Stimulated activated CD8-positive, alpha-beta memory T cell treated with anti-CD3 and anti-CD28 coated beads, Interleukin-15, amount 100 ng/mL, for 48 hours (primary cell): ENCODE measurements around the gene LRRC37B.
"Not testable (repeated sequence)": the region's sequence is repeated elsewhere in the genome, so short reads cannot be mapped to it uniquely, and the experiment has no call there.

Experiments
- DNase-seq, 2 donors: peaks; one replicate each; pipeline ENCODE4 v3.0.0-alpha.2; 2020; ENCODE audit warnings: low read depth in 2 of 2

LRRC37B gene

DNA sequence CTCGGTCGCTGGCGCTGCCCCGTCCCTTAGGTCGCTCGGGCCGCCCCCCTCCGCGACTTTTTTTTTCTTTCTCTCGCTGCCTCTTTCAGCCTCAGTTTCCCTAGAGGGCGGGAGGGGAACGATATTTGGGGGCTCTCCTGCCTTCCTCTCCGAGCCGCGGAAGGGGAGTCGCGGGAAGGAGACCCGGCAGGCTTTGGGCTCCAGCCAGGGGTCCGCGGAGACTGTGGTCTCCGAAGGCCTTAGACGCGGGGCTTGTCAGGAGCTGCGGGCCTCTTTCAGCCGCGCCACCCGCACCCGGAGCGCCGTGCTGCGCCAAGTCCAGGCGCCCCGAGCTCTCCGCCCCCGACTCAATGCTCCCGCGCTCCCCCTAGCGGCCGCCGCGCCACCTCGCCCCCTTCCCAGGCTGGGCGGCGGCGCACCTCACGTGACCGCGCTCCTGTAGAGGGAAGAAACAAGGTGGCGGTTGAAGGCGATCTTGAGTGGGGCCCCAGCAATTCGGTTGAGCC lies at the start of gene LRRC37B:
Gene LRRC37B (plus strand): TSS at position 427 of the 506 bp plus-strand sequence. CDS start 14,010 bp downstream, outside the sequence.
- DNase-seq: peak; percentile 81 to 83

DNA sequence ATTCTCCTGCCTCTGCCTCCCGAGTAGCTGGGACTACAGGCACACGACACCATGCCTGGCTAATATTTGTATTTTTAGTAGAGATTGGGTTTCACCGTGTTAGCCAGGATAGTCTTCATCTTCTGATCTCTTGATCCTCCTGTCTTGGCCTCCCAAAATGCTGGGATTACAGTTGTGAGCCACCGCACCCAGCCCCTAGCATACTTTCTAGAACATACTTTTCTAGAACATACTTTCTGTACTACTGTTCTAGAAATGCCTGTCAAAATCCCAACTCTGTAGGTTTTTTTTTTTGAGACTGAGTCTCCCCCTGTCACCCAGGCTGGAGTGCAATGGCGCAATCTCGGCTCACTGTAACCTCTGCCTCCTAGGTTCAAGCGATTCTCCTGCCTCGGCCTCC lies 43.1 kb upstream of the LRRC37B start:
- DNase-seq: not testable (repeated sequence)

DNA sequence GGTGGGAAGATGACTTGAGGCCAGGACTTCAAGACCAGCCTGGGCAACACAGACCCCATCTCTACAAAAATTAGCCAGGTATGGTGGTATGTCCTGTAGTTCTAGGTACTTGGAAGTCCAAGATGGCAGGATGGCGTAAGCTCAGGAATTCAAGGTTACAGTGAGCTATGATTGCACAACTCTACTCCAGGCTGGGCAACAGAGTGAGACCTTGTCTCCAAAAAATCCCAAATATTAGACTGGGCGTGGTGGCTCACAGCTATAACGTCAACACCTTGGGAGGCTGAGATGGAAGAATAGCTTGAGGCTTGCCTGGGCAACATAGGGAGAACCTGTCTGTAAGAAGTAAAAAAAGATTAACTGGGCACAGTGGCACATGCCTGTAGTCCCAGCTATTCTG lies 39.5 kb upstream of the LRRC37B start:
- DNase-seq: no peak

DNA sequence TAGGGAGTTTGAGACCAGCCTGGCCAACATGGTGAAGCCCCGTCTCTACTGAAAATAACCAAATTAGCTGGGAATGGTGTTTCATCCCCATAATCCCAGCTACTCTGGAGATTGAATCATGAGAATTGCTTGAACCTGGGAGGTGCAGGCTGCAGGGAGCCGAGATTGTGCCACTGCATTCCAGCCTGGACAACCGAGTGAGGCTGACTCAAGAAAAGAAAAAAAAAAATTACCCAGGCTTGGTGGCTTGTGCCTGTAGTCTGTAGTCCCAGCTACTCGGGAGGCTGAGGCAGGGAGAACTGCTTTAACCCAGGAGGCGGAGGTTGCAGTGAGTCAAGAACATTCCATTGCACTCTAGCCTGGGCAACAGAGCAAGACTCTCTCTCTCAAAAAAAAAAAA lies 36.8 kb upstream of the LRRC37B start:
- DNase-seq: not testable (repeated sequence)

DNA sequence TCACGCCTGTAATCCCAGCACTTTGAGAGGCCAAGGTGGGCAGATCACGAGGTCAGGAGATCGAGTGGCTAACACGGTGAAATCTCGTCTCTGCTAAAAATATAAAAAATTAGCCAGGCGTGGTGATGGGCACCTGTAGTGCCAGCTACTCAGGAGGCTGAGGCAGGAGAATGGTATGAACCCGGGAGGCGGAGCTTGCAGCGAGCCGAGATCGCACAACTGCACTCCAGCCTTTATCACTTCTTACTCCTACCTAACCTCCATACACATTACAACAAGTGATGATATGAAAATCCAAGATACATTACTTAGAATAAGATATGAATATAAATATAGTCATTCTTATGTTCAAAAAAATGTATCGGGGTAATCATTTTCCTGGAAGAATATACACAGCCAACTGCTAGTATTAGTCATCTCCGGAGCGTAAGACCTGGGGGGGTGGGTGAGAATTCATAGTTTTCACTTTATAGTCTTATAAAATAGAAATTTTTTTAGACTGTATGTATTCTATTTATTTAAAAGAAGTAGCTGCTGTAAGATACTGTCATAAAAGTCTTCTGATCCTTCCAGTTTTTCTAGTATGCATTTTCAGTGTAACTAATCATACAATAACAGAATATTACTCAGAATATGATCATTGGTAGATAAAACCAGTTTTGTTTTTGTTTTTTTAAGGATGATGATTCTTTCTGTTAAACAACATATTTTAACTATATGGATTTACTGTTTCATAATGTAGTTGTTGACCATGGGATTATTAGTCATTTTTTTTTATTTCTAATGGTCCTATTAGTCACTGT lies 32.7 kb upstream of the LRRC37B start:
- DNase-seq: not testable (repeated sequence)

DNA sequence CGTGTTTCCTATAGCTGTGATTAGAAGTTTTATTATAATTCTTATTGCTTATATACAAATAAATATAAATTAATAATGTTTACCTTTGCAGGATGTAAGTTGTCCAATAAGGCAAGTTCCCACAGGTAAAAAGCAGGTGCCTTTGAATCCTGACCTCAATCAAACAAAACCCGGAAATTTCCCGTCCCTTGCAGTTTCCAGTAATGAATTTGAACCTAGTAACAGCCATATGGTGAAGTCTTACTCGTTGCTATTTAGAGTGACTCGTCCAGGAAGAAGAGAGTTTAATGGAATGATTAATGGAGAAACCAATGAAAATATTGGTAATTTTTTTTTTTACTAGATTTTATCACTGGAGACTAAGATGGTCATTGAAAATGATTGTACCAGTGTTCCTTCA lies 31.8 kb upstream of the LRRC37B start:
- not testable (repeated sequence) for DNase-seq

DNA sequence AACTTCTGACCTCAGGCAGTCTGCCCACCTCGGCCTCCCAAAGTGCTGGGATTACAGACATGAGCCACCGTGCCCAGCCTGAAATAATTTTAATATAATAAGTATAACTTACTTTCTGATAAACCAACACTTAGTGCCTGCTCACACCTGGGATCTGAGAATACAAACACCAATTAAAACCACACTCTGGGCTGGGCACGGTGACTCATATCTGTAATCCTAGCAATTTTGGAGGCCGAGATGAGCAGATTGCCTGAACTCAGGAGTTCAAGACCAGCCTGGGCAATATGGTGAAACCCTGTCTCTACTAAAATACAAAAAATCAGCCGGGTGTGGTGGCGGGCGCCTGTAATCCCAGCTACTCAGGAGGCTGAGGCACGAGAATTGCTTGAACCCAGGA lies 15.4 kb upstream of the LRRC37B start:
- not testable (repeated sequence) for DNase-seq

DNA sequence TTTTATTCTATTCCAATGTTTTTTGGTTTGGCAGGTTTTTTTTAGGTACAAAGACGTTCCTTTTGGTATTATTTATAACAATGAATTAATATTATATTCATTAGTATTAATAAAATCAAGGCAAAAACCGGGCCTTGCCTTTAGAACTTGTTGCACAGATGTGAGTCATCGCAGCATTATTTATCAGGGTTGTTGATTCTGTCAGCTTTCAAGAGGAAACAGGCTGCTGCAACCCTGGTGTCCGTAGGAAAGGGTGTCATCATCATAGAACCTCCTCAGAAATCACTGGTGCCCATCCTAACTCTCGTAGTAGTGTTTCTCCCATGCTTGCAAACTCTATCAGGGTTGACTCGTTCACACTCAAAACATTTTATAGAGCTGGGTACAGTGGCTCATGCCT lies 10.2 kb upstream of the LRRC37B start:
- DNase-seq: no peak

DNA sequence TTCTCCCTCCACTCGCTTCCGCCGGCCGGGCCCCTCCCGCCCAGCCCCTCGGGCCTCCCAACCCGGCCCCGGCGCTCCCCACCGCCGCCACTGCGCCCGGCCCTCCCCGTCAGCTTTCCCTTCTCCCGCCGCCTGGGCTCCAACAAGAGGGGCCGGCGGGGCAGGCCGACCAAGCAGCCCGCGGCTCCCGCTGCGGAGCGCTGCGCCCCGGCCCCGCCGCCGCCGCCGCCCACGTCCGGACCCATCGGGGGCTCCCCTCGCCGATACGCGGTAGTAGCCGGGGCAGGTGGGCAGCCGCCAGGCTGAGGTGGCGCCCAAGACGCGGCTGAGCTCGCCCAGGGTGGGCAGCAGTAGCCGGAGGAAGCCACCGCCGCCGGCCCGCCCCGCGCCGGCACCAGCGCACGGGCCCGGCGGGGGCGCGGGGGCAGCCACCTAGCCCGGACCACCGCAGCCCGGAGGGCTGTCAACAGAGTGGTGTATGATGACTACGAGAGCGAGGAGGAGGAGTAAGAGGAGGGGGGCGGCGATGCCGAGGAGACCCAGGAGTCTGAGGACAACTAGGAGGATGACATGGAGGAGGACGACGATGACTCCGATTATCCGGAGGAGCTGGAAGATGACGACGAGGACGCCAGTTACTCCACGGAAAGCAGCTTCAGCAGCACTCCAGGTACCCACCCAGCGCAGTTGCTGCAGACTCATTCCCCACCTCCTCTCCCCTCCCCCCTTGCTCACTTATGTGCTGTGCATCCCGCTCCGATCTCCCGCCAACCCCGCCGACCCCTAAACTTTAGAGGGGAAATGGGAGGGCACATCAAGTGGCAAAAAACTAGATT lies 498 bp downstream of the LRRC37B start:
- peak; percentile 14 to 27 for DNase-seq

DNA sequence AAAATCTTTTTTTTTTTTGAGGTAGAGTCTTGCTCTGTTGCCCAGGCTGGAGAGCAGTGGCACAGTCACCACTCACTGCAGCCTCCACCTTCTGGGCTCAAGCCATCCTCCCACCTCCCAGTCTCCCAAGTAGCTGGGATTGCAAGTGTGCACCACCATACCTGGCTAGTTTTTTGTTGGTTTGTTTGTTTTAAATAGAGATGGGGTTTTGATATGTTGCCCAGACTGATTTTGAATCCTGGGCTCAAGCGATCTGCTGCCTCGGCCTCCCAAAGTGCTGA lies 2.0 kb downstream of the LRRC37B start:
- no peak for DNase-seq

DNA sequence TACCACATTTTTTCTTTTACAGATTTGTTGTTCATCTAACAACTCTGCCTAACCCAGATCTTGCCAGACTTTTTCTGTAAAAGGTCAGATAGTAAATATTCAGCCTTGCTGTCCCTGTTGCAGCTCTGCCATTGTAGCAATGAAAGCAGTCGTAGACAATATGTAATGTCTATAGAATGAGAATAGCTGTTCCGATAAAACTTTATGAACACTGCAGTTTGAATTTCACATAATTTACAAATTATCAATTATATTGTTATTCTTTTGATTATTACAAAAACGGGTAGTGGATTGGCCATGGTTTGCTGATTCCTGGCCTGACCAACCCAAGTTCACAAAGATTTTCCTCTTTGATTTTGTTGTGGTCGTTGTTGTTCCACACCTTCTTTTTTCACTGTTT lies 2.9 kb downstream of the LRRC37B start:
- no peak for DNase-seq

DNA sequence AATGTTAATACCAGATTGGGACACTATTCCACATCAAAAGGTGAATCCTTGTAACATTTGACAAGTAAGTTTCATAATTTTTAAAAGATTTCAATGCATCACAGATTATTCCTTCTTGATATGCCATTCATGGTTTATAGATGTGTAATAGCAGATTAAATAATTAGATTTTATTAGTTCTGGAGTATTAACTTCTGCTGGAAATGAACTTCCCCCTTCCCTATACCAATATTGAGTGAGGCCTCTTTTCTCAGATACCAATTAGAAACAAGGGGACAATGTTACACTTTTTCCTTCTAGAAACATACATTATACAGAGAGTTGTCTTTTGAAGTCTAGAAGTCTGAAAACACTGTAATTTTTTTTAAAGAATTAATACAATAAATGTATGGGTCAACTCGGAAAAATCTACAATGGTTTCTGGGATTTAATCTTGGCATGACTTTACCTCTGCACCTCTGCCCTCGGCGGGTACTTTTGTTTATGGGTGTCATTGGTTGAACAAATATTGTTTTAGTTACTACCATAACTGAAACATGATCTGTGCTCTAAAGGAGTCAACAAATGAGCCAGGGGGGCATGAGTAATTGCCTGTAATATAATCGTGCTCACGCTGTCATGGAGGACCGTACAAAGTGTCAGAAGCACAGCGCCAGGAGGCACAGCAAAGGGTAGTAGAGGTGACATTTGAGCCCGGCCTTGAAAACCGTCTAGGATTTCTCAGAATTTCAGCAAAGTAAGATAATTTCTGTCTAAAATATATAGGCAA lies 8.2 kb downstream of the LRRC37B start:
- no peak for DNase-seq

DNA sequence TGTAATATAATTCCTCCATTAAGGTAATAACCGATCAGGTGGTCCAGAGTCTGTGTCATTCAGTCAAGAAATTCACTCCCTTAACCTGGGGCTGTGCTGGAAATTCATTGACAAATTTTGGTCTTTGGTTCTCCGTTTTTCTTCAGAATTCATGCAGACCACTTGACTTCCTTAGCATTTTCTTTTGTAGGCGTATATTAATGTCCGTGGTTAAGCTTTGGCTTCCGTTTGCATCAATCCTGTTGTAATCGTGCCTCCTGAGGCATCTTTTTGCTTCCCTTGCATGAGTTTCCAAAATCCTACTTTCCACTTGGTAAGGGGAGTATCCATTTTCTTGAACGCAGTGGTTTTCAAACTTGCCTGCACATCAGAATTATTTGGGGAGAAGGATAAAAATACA lies 9.0 kb downstream of the LRRC37B start:
- DNase-seq: no peak

DNA sequence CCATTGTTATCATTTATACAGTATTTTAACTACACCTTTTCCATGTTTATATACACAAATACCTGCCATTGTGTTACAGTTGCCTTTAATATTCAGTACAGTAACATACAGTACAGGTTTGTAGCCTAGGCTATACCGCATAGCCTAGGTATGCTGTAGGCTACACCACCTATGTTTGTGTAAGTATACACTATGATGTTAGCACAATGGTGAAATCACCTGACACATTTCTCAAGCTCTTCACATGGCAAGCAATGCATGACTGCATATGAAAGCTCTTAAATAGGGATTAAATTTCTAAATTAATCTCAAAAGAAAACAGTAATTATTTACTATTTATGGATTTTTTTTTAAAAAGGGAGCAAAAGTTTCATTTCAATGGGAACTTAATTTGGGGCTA lies 12.0 kb downstream of the LRRC37B start:
- no peak for DNase-seq

DNA sequence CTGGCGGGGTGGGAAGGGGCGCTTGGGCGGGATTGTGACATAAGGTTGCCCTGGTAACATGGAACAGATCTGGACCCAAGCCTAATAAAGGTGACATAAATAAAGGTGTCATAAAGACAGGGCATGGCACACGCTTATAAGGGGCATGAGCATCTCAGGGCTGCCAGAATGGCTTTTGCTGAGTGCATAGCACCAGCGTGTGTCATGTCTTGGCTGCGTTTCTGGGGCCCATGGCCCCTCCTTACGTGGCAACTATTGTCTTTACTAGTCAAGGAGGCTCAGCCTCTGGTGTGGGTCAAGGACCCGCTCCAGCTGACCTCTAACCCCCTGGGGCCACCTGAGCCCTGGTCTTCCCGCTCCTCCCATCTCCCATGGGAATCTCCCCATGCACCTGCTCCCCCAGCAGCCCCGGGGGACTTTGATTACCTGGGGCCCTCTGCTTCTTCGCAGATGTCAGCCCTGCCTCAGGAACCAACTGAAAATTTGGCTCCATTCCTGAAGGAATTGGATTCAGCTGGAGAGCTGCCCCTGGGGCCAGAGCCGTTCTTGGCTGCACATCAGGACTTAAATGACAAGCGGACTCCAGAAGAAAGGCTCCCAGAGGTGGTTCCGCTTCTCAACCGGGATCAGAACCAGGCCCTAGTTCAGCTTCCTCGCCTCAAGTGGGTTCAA lies 13.9 kb downstream of the LRRC37B start:
- no peak for DNase-seq

DNA sequence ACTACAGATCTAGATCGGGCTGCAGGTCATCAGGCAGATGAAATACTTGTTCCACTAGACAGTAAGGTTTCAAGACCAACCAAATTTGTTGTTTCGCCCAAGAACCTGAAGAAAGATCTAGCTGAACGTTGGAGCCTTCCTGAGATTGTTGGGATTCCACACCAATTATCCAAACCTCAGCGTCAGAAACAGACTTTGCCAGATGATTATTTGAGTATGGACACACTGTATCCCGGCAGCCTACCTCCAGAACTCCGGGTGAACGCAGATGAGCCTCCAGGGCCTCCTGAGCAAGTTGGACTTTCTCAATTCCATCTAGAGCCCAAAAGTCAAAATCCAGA lies 14.4 kb downstream of the LRRC37B start:
- no peak for DNase-seq

DNA sequence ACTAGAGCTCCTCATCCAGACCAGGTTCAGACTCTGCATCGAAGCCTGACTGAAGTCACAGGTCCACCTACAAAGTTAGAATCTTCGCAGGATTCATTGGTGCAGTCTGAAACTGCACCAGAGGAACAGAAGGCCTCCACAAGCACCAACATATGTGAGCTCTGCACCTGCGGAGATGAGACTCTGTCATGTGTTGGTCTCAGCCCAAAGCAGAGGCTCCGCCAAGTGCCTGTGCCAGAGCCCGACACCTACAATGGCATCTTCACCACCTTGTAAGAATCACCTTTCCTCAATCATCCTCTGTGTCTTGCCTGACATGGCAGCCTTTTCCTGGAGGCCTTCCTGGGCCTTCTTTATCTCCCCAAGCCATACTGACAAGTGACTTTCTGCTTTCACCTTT lies 15.4 kb downstream of the LRRC37B start:
- not testable (repeated sequence) for DNase-seq

DNA sequence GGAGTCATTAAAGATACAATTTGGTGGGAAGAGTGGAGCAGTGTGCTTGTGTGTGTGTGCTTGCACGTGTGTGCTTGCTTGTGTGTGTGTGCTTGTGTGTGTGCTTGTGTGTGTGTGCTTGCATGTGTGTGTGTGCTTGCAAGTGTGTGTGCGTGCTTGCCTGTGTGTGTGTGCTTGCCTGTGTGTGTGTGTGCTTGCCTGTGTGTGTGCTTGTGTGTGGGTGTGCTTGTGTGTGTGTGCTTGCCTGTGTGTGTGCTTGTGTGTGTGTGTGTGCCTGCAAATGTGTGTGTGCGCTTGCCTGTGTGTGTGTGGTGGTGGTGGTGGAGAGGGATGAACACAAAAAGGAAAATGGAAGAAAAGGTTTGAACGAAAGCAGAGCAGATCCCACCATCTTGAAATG lies 20.1 kb downstream of the LRRC37B start:
- DNase-seq: not testable (repeated sequence)

DNA sequence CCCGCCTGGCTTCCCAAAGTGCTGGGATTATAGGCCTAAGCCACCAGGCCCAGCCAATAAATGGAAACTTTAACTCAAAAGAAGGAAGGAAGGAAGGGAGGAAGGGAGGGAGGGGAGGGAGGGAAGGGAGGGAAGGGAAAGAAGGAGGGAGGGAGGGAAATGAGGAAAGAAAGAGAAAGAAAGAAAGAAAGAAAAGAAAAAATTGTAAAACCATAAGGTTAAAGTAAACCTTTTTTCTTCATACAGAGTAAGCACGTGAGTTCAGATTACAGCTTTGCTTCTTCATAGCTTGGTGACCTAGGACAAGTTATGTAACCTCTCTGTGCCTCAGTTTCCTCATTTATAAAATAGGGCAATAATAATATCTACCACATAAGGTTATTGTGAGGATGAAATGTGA lies 26.0 kb downstream of the LRRC37B start:
- no peak for DNase-seq

DNA sequence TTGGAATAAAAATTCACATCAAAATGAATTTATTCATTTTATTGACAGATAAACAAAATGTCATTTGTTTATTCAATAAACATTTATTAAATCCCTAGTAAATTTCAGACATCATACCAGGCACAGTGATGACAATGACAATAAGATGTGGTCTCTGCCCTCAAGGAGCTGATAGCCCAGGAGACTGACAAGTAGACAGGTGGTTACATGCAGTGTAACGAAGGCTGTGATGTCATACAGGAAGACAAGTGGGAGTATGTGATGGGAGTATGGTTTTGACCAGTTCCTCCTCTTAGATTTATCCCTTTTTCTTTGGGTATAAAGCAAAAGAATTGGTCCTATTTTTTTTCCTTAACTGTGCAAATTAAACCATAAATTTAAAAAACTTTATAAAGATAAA lies 26.6 kb downstream of the LRRC37B start:
- not testable (repeated sequence) for DNase-seq

DNA sequence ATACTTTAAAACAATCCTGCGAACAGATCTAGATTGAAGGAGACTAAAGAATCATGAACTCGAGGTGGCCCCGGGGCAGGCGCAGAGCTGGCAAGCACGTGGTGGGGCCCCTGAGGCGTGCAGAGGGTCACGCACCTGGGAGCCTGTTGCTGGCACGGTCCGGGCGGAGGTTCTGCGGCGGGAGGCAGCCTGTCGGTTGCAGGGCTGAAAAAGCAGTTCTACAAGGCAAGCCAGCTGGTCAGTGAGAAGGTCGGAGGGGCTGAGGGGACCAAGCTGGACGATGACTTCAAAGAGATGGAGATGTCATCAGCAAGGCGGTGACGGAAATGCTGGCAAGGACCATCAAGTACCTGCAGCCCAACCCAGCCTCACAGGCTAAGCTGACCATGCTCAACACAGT lies 33.1 kb downstream of the LRRC37B start:
- DNase-seq: not testable (repeated sequence)
